Measurements from ENCODE around the gene PSAP. TPM values are rescaled to one million over a fixed set of nuclear protein-coding genes. Genes with fewer than 3 reads are reported as not detected.

The PSAP gene
- total RNA-seq, 1 donor from 2014 or later = 510 TPM

DNA sequence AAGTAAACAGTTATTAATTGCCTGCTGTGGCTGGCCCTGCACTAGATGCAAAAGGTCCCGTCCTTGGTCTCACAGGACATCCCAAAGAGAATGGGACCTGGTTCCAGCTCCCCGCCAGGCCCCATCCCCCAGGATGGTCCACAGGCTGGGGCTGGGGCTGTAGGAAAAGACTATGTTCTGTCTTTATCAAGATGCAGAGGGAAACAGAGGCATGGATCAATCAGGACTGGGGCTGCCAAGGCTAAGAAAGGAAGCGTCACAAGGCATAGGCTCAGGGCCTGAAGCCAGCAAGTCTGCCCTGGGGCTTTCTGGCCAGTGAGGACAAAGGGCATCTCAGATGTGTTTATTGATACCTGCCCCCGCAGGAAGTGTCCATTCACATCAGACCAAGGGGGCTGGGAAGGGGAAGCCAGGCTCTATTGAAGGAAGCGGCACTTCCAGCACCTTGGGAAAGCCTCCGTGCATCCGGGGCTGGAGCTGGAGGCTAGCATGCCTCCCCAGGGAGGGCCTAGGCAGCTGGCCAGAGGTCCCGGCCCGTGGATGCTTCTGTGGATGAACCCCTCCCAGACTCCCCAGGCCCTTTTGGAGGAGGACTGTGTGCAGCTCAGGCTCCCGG is 83.5 kb downstream of the PSAP start:
- H3K27ac Mint-ChIP-seq = peak overlapping the region; percentile 95
- peaks cover 16% of the 10 kb centered on the region for H3K4me1 Mint-ChIP-seq (ENCODE audit: low read depth)
- H3K9me3 Mint-ChIP-seq (ENCODE audit: low read depth) = no peaks in the 10 kb centered on the region

DNA sequence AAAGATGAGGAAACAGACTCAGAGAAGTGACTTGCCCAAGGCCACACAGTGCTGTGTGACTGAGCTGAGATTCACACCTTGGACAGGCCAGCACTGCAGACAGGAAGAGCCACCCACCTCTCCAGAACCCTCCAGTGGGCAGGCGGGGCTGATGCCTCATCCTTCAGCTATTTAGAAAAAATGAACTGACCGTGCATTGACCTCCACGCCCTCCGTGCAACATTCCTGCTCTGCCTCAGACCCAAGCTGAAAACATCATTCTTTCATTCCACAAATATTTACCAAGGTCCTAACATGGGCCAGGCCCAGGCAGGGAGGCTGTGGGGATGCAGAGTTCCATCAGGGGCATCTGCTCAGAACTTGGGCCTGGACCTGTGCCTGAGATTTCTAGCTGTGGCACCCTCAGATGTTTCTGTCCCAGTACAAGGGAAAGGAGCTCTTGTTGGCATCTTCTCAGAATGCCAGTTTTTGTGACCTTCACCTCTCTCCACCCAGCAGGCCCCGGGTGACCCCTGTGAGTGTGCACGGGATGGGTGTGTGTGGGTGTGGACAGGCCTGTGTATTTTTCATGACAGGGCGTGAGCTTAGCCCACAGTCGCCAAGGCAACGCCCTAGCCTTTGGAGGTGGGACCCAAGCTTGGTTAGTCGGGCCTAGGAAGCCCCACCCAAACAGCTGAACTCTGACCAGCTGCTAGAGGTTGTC is 84.2 kb downstream of the PSAP start:
- H3K4me3 Mint-ChIP-seq (ENCODE audit: low read depth) = peak overlapping the region; percentile 23
- H3K27ac Mint-ChIP-seq = peak overlapping the region; percentile 95
- H3K36me3 Mint-ChIP-seq (ENCODE audit: insufficient read depth) = no peaks in the 10 kb centered on the region
- no peak for DNase-seq (ENCODE audit: low spot score, unreplicated experiment)
- H3K27me3 Mint-ChIP-seq = peaks cover 8% of the 10 kb centered on the region
- H3K4me1 Mint-ChIP-seq (ENCODE audit: low read depth) = peaks cover 16% of the 10 kb centered on the region
- H3K9me3 Mint-ChIP-seq (ENCODE audit: low read depth) = no peaks in the 10 kb centered on the region
- TF ChIP-seq, protein P1, sequence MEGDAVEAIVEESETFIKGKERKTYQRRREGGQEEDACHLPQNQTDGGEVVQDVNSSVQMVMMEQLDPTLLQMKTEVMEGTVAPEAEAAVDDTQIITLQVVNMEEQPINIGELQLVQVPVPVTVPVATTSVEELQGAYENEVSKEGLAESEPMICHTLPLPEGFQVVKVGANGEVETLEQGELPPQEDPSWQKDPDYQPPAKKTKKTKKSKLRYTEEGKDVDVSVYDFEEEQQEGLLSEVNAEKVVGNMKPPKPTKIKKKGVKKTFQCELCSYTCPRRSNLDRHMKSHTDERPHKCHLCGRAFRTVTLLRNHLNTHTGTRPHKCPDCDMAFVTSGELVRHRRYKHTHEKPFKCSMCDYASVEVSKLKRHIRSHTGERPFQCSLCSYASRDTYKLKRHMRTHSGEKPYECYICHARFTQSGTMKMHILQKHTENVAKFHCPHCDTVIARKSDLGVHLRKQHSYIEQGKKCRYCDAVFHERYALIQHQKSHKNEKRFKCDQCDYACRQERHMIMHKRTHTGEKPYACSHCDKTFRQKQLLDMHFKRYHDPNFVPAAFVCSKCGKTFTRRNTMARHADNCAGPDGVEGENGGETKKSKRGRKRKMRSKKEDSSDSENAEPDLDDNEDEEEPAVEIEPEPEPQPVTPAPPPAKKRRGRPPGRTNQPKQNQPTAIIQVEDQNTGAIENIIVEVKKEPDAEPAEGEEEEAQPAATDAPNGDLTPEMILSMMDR (IDR thresholded peaks at IDR 0.05; ENCODE audit: unreplicated experiment) = no peak

More for the DNA sequence above, 83.5 kb downstream of the PSAP start:
- TF ChIP-seq, protein P1 (IDR thresholded peaks at IDR 0.05; ENCODE audit: unreplicated experiment) = no peak
- no peak for DNase-seq (ENCODE audit: low spot score, unreplicated experiment)
- Mint-ChIP-seq H3K27me3 (peaks cover 14% of the 10 kb centered on the region), H3K4me3 (ENCODE audit: low read depth) (no peak overlapping the region), H3K36me3 (ENCODE audit: insufficient read depth) (no peaks in the 10 kb centered on the region)

Small RNA genes lying within 50 kb of the gene (microRNA-seq; reads per million reads assigned to microRNA genes)
- not detected for gene MIR7152 (ENCODE audit: borderline number of aligned reads, unreplicated experiment)

Other genes starting within 250 kb of the PSAP start
- 0.07 TPM in 1 of 2 replicates, not detected in the other for gene C10orf105, start 131.5 kb downstream of the PSAP start, total RNA-seq
- gene VSIR, start 77.7 kb downstream of the PSAP start, total RNA-seq = 2.6 and 3.6 TPM in 2 replicates
- 12.9 and 14.1 TPM in 2 replicates for gene CHST3, start 113.1 kb upstream of the PSAP start, total RNA-seq
- gene SPOCK2, start 237.3 kb upstream of the PSAP start, total RNA-seq = 47.7 and 49.1 TPM in 2 replicates